Measurements from ENCODE around the gene DNAJC5.
A peak's percentile ranks its signal among the peaks of the same experiment; 100 is the strongest.
"Not testable (repeated sequence)": the region's sequence is repeated elsewhere in the genome, so short reads cannot be mapped to it uniquely, and the experiment has no call there.

Gene DNAJC5

GRCh38 chr20:63950701-63951397, 55.9 kb downstream of the DNAJC5 start:
- FAIRE-seq (no peak), DNase-seq (ENCODE audit: extremely low spot score, insufficient read length, low read depth) (no peak)

GRCh38 chr20:63951398-63952209, 56.7 kb downstream of the DNAJC5 start:
- FAIRE-seq = no peak
- DNase-seq (ENCODE audit: extremely low spot score, insufficient read length, low read depth) = no peak

- FAIRE-seq (no peak), DNase-seq (ENCODE audit: extremely low spot score, insufficient read length, low read depth) (no peak)
Observed at GRCh38 chr20:63952210-63952535, 57.2 kb downstream of the DNAJC5 start.

GRCh38 chr20:63952769-63953168, 57.8 kb downstream of the DNAJC5 start:
- FAIRE-seq (no peak), DNase-seq (ENCODE audit: extremely low spot score, insufficient read length, low read depth) (no peak)

- no peak for FAIRE-seq
- DNase-seq (ENCODE audit: extremely low spot score, insufficient read length, low read depth) = no peak
Observed at GRCh38 chr20:63953764-63954429, 59.0 kb downstream of the DNAJC5 start.

- no peak for DNase-seq (ENCODE audit: extremely low spot score, insufficient read length, low read depth)
Observed at GRCh38 chr20:63955281-63955826, 60.4 kb downstream of the DNAJC5 start.

GRCh38 chr20:63955827-63956663, 61.1 kb downstream of the DNAJC5 start, which contains the start of gene UCKL1:
TSS of gene UCKL1 (minus strand) at chr20:63956416. CDS start at chr20:63956372, 44 bp downstream.
- FAIRE-seq (peak; percentile 65), DNase-seq (ENCODE audit: extremely low spot score, insufficient read length, low read depth) (peak; percentile 85)

More at GRCh38 chr20:63955281-63955826, 60.4 kb downstream of the DNAJC5 start:
- no peak for FAIRE-seq

- no peak for DNase-seq (ENCODE audit: extremely low spot score, insufficient read length, low read depth)
- FAIRE-seq = no peak
Observed at GRCh38 chr20:63956664-63957003, 61.7 kb downstream of the DNAJC5 start.

GRCh38 chr20:63957004-63957689, 62.2 kb downstream of the DNAJC5 start:
- no peak for DNase-seq (ENCODE audit: extremely low spot score, insufficient read length, low read depth)
- no peak for FAIRE-seq

GRCh38 chr20:63957690-63958441, 62.9 kb downstream of the DNAJC5 start:
- no peak for FAIRE-seq
- DNase-seq (ENCODE audit: extremely low spot score, insufficient read length, low read depth) = no peak

GRCh38 chr20:63958471-63958870, 63.5 kb downstream of the DNAJC5 start:
- FAIRE-seq (no peak), DNase-seq (ENCODE audit: extremely low spot score, insufficient read length, low read depth) (no peak)

GRCh38 chr20:63958964-63959698, 64.2 kb downstream of the DNAJC5 start:
- DNase-seq (ENCODE audit: extremely low spot score, insufficient read length, low read depth) (no peak), FAIRE-seq (no peak)

GRCh38 chr20:63959699-63960075, 64.8 kb downstream of the DNAJC5 start:
- DNase-seq (ENCODE audit: extremely low spot score, insufficient read length, low read depth) (no peak), FAIRE-seq (no peak)

- DNase-seq (ENCODE audit: extremely low spot score, insufficient read length, low read depth); FAIRE-seq: not testable (repeated sequence)
Observed at GRCh38 chr20:63960654-63961621, 66.0 kb downstream of the DNAJC5 start.

- no peak for DNase-seq (ENCODE audit: extremely low spot score, insufficient read length, low read depth)
- FAIRE-seq = no peak
Observed at GRCh38 chr20:63961664-63962425, 66.9 kb downstream of the DNAJC5 start.
